HepG2 (cell line): ENCODE data around the gene DTNB. TPM values are rescaled to one million over a fixed set of nuclear protein-coding genes. Genes with fewer than 3 reads are reported as not detected.

Source experiments
- ATAC-seq: fragments of 200-7000 bp; cut with Tn5 transposase; 3 replicates; pipeline ENCODE4 v1.9.1; 2020; ENCODE audit warnings: mild to moderate bottlenecking, moderate library complexity
- BruUV-seq: library from RNA; stranded (reverse); fragments of 400-500 nt; replicated peaks from 2 replicates; lab custom pipeline; 2021; lab: Mats Ljungman, UMichigan
- CTCF ChIA-PET: fragments of 300-600 bp; formaldehyde crosslinking; extraction: SDS; loops from one replicate; lab custom pipeline; 2021; ENCODE audit warnings: low total read pairs, inconsistent platforms, low intra/inter-chr PET ratio; lab: Yijun Ruan, JAX
- POLR2A ChIA-PET: fragments of 350-600 bp; sonication (Branson Sonifier 250); formaldehyde crosslinking; loops from one replicate; lab custom pipeline; 2020; ENCODE audit warnings: antibody characterized with exemption, inconsistent platforms; lab: Yijun Ruan, JAX
- DNase-seq: peaks from one replicate; pipeline ENCODE4 v3.0.0-alpha.2; 2015; ENCODE audit warnings: low spot score
- FAIRE-seq: peaks from 3 replicates; lab custom pipeline; 2011; peaks lifted over from hg19 to GRCh38; lab: Jason Lieb, UNC
- H2AFZ ChIP-seq: one replicate; pipeline ENCODE4 v1.6.1; 2011; ENCODE audit warnings: low read length, inconsistent platforms
- H3K27ac ChIP-seq: fragments of 300-600 bp; 3 replicates; pipeline ENCODE4 v1.8.0; 2011; ENCODE audit warnings: mixed run types, mild to moderate bottlenecking, mixed read lengths, low read length, inconsistent platforms; ENCODE audit not compliant: insufficient read depth; ENCODE audit errors: extremely low read length
- H3K27me3 ChIP-seq, 2 experiments: fragments of 200-600 bp in 1 of 2; 2 replicates in 1 of 2; 3 replicates in 1 of 2; pipeline versions ENCODE4 v1.6.0 to v1.8.0; 2011; ENCODE audit warnings: low read length in 2 of 2, mild to moderate bottlenecking in 2 of 2, moderate library complexity in 2 of 2, inconsistent platforms in 1 of 2; ENCODE audit not compliant: insufficient read depth in 2 of 2, control insufficient read depth in 1 of 2
- H3K36me3 ChIP-seq, 2 experiments: fragments of 200-600 bp in 1 of 2; replicated peaks in 1 of 2; 2 replicates in 1 of 2; 3 replicates in 1 of 2; pipeline versions ENCODE4 v1.5.1 to v1.8.0; 2011; ENCODE audit warnings: low read length in 2 of 2, inconsistent platforms in 1 of 2; ENCODE audit not compliant: insufficient read depth in 2 of 2, control insufficient read depth in 1 of 2
- H3K4me1 ChIP-seq: 2 replicates; pipeline ENCODE4 v1.5.1; 2012; ENCODE audit warnings: low read length, inconsistent platforms; ENCODE audit not compliant: insufficient read depth
- H3K4me2 ChIP-seq: 2 replicates; pipeline ENCODE4 v1.6.0; 2011; ENCODE audit warnings: low read depth, low read length, inconsistent platforms
- H3K4me3 ChIP-seq, 3 experiments: fragments of 200-600 bp in 1 of 3; sonication (generic), shearing (Covaris generic) in 1 of 3; replicated peaks in 1 of 3; 2 replicates each; pipeline ENCODE4 v1.5.1; 2011 to 2016; ENCODE audit warnings: low read length in 3 of 3, inconsistent platforms in 2 of 3, low read depth in 2 of 3, mild to moderate bottlenecking in 2 of 3, control low read depth in 1 of 3, mixed read lengths in 1 of 3; ENCODE audit not compliant: insufficient read depth in 1 of 3
- H3K79me2 ChIP-seq: one replicate; pipeline ENCODE4 v1.6.1; 2011; ENCODE audit warnings: low read length, inconsistent platforms; ENCODE audit not compliant: insufficient read depth
- H3K9ac ChIP-seq: 2 replicates; pipeline ENCODE4 v1.6.0; 2011; ENCODE audit warnings: mild to moderate bottlenecking, low read depth, low read length, inconsistent platforms; ENCODE audit not compliant: insufficient read depth
- H3K9me3 ChIP-seq: 2 replicates; pipeline ENCODE4 v1.5.1; 2012; ENCODE audit warnings: mild to moderate bottlenecking, low read length
- H4K20me1 ChIP-seq: 2 replicates; pipeline ENCODE4 v1.6.0; 2011; ENCODE audit warnings: inconsistent platforms, mild to moderate bottlenecking, low read length, moderate library complexity; ENCODE audit not compliant: insufficient read depth
- DNMT3B ChIP-seq: conservative IDR thresholded peaks from 2 replicates; pipeline ENCODE4 v1.6.1; 2016; ENCODE audit warnings: missing biosample characterization, control low read depth
- FOXJ3 ChIP-seq: sonication (generic); formaldehyde crosslinking; IDR thresholded peaks from 2 replicates; pipeline ENCODE4 v1.4.0; 2020; ENCODE audit warnings: missing genetic modification reagents, mild to moderate bottlenecking, borderline replicate concordance
- GATAD2A ChIP-seq: IDR thresholded peaks from 2 replicates; pipeline ENCODE4 v1.6.1; 2016
- HES4 ChIP-seq: sonication (generic); formaldehyde crosslinking; IDR thresholded peaks from 2 replicates; pipeline ENCODE4 v1.9.0; 2021; ENCODE audit warnings: mild to moderate bottlenecking, missing genetic modification reagents, borderline replicate concordance
- ISL2 ChIP-seq: sonication (generic); formaldehyde crosslinking; IDR thresholded peaks from 2 replicates; pipeline ENCODE4 v1.5.0; 2020; ENCODE audit warnings: missing genetic modification reagents
- LCORL ChIP-seq, 2 experiments: fragments of 450-650 bp in 1 of 2; sonication (generic) in 1 of 2; formaldehyde crosslinking in 1 of 2; IDR thresholded peaks; 2 replicates each; pipeline versions ENCODE4 v1.5.0 to v1.6.1; 2017 to 2020; ENCODE audit warnings: antibody characterized with exemption in 1 of 2, missing genetic modification reagents in 1 of 2
- NCOR1 ChIP-seq: fragments of 200-600 bp; sonication (generic); IDR thresholded peaks from 2 replicates; pipeline ENCODE4 v1.7.0; 2017; ENCODE audit warnings: antibody characterized with exemption, low read length, borderline replicate concordance
- PPARG ChIP-seq: conservative IDR thresholded peaks from 2 replicates; pipeline ENCODE4 v1.6.1; 2016; ENCODE audit warnings: missing biosample characterization, missing genetic modification reagents
- RELA ChIP-seq: sonication (generic); formaldehyde crosslinking; IDR thresholded peaks from 2 replicates; pipeline ENCODE4 v1.4.0; 2020; ENCODE audit warnings: missing genetic modification reagents
- XRCC5 ChIP-seq: fragments of 200-400 bp; formaldehyde crosslinking; optimal IDR thresholded peaks from 2 replicates; pipeline ENCODE3; 2017; ENCODE audit warnings: mild to moderate bottlenecking, low read length
- ZEB1 ChIP-seq: IDR thresholded peaks from 2 replicates; pipeline ENCODE4 v1.6.1; 2012; ENCODE audit warnings: mild to moderate bottlenecking, low read depth, inconsistent platforms; ENCODE audit not compliant: insufficient replicate concordance
- ZFP36 ChIP-seq: fragments of 150-350 bp; IDR thresholded peaks from 2 replicates; pipeline ENCODE4 v1.6.1; 2018; ENCODE audit warnings: borderline replicate concordance, low read length, low read depth; ENCODE audit not compliant: partially characterized antibody
- ZNF20 ChIP-seq: sonication (generic); formaldehyde crosslinking; IDR thresholded peaks from 2 replicates; pipeline ENCODE4 v1.4.0; 2020; ENCODE audit warnings: mild to moderate bottlenecking, moderate library complexity, missing genetic modification reagents
- WGBS: methylation state at CpG from one replicate; pipeline ENCODE4 v1.1.6; 2017; ENCODE audit warnings: low lambda C conversion rate; 5-methylcytosine and 5-hydroxymethylcytosine counted together
- in situ Hi-C: cut with HindIII; loops from 2 replicates; pipeline ENCODE4 v1.10.0; 2017; ENCODE audit warnings: low pct_unique_long_range_greater_than_20kb; ENCODE audit not compliant: extremely low pct_ligation_motif_present
- intact Hi-C: fragments of 100-400 bp; cut with micrococcal nuclease; formaldehyde crosslinking; loops from one replicate; pipeline ENCODE4 v1.10.0; 2022; ENCODE audit not compliant: unreplicated experiment
- polyA plus RNA-seq, 8 experiments: library from polyadenylated mRNA; depleted of rRNA in 3 of 8; stranded (reverse) in 7 of 8; unstranded in 1 of 8; fragments of >200 nt; fragmentation: Illumina TruSeq in 4 of 8; extraction: Trizol in 4 of 8; gene quantifications; 2 replicates each; pipeline versions ENCODE4 v1.2.1 to v1.2.3, GENCODE V29; 2011 to 2016; ENCODE audit warnings: low read depth in 4 of 8, missing spikeins in 1 of 8, mixed read lengths in 1 of 8; ENCODE audit not compliant: insufficient read depth in 1 of 8
- total RNA-seq, 5 experiments: library from RNA; depleted of rRNA; stranded (reverse); fragments of >200 nt; fragmentation: Illumina TruSeq; extraction: Trizol; gene quantifications; 2 replicates each; pipeline ENCODE4 v1.2.3, GENCODE V29; 2016; ENCODE audit warnings: low read depth in 1 of 5
- TF ChIP-seq, protein P1 (sequence below): sonication (generic); formaldehyde crosslinking; IDR thresholded peaks from 2 replicates; pipeline ENCODE4 v1.4.0; 2020; ENCODE audit warnings: missing genetic modification reagents

Gene DTNB
- total and polyA plus RNA-seq, 2 of the 13 experiments (the other 11 are each of a cell fraction or from before 2014, with no cell fraction given): 14.4 to 23.9 TPM

DNA sequence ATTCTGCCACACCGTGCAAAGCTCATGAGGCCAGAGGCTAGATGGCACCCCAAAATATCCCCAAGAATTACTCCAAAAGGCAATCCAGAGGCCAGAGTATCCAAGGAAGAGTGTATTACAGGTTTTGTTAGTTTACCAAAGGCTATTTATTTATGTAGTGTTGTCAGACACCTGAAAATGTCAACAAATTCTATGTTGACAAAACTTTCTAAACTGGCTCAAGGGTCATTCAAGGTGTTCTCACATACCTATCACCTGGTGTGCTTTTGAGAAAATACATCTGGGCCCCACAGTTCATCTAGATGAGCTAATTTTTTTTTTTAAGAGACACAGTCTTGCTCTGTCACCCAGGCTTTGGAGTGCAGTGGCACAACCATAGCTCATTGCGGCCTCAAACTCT is 12.4 kb upstream of the DTNB start (continued):
- TF ChIP-seq HES4 (CRISPR knock-in tag) (no peak), XRCC5 (no peak), GATAD2A (0 out of 2 replicates have a peak, but pooled peaks have one; percentile 14), ZEB1 (peak; percentile 70), NCOR1 (no peak), ZFP36 (no peak), LCORL (IDR thresholded peaks at IDR 0.05) (no peak), LCORL (CRISPR knock-in tag; IDR thresholded peaks at IDR 0.05) (0 out of 2 replicates have a peak, but pooled peaks have one; percentile 23), PPARG (CRISPR knock-in tag) (0 out of 2 replicates have a peak, but pooled peaks have one; percentile 19)
- TF ChIP-seq, protein P1, sequence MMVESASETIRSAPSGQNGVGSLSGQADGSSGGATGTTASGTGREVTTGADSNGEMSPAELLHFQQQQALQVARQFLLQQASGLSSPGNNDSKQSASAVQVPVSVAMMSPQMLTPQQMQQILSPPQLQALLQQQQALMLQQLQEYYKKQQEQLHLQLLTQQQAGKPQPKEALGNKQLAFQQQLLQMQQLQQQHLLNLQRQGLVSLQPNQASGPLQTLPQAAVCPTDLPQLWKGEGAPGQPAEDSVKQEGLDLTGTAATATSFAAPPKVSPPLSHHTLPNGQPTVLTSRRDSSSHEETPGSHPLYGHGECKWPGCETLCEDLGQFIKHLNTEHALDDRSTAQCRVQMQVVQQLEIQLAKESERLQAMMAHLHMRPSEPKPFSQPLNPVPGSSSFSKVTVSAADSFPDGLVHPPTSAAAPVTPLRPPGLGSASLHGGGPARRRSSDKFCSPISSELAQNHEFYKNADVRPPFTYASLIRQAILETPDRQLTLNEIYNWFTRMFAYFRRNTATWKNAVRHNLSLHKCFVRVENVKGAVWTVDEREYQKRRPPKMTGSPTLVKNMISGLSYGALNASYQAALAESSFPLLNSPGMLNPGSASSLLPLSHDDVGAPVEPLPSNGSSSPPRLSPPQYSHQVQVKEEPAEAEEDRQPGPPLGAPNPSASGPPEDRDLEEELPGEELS (CRISPR knock-in tag): peak; percentile 35; the same call in 1 of the 2 replicates
- TF ChIP-seq, all 625 proteins: peak for 12

DNA sequence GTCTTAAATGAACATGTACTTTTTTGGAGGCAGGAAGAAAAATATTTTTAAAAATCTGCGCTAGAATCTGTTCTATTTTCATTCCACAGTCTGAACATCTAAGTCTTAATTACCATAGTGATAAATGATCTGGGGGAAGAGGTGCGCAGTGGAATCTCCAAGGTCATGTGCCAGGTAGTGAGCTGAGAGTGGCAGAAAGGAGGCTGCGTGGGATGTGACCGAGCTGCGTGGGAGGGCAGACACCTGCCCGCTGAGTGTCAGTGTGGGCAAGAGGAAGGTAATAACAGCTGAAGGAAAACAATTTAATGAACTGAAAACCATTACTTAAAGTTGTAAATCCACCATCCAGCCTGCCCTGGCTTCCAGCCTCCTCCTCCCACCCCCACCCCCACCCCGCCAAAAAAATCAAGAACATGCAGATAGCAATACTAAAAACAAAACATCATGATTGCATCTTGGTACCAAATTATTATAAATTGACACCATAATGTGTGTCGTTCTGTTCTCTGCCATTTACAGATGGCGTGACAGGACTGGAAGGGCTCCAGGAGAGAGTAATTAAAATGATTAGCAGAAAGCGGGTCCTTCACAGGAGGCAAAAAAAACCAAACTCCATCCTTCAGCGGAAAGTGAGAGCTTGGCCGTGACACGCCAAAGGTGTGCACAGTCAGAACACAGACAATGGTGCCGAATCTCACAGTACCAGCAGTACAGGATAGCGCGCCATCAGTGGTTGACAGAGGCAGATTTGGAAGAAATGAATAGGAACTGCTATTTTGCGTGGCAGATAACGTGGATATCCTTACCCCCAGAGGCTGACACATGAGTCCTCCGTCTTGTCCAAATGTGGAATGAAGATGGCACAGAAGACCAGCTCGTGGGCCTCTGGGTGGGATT is 11.4 kb upstream of the DTNB start:
- POLR2A ChIA-PET: interaction anchor here (1.2 kb wide), 1 partner anchor 11 kb away, joined by 4 read pairs; the partner anchor contains the start of gene DTNB
- BruUV-seq: no TSS peak
- Histone ChIP-seq H3K9ac (no peak overlapping the region), H2AFZ (no peak overlapping the region), H3K4me1 (peaks cover 21% of the 10 kb centered on the region), H3K36me3 (no peaks in the 10 kb centered on the region)
- FAIRE-seq: no peak
- TF ChIP-seq DNMT3B (CRISPR knock-in tag): no peak
- no peak for TF ChIP-seq RELA (CRISPR knock-in tag)
- no peak for TF ChIP-seq ZNF20 (CRISPR knock-in tag)
- TF ChIP-seq ISL2: no peak
- no peak for TF ChIP-seq FOXJ3
- TF ChIP-seq, all 625 proteins: peak for 0
- intact Hi-C loops (no loop called here), in situ Hi-C loops (no loop called here)
- H3K4me3 ChIP-seq: no peak overlapping the region
- no peak overlapping the region for H3K4me2 ChIP-seq
- H4K20me1 ChIP-seq: no peaks in the 10 kb centered on the region
- H3K79me2 ChIP-seq: no peaks in the 10 kb centered on the region
- no peaks in the 10 kb centered on the region; a peak in 2 of 5 replicates for H3K27me3 ChIP-seq
- H3K27ac ChIP-seq: no peak overlapping the region
- CTCF ChIA-PET: no interaction called here
- 76% methylated on average over 20 of the region's 20 CpGs for WGBS
- H3K9me3 ChIP-seq: no peaks in the 10 kb centered on the region
- no peak for DNase-seq
- ATAC-seq: no peak
